Measurements from ENCODE around the gene SYDE2.

SYDE2 gene

DNA sequence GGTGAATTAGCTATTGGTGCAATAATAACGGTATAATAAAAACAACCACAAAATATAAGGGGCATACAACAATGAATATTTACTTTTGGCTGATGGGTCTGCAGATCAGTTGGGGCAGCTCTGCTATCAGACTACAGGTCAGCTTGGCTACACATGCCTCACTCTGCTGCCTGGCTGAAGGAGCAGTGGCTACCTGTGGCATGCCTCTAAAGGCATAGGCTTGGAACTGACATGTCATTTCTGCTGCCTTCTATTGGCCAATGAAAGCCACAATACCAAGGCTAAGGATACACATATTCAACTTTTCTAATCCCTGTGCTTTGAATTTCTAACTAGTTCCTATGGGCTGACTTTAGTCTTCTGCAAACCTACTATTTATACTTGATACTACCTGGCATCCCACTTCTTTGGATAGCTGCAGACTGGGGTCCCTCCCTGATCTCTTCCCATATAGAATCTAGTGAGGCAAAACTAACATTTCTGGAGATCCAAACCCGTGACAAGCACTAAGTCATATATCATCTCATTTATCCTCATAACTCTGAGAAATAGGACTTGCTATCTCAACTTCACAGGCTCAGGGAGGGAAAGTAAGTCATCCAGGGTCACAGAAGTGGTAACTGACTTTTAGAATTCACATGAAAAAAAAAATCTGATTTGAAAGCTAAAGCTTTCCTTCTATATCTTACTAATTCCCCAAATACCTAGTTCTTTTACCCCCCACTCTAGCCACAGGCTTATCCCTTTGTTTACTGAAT is 19.2 kb upstream of the SYDE2 start:
- Histone ChIP-seq H3K9me3 (ENCODE audit: severe bottlenecking) (no peaks in the 10 kb centered on the region), H3K36me3 (no peaks in the 10 kb centered on the region), H3K27me3 (ENCODE audit: insufficient read depth, low read depth, severe bottlenecking) (no peaks in the 10 kb centered on the region), H3K4me3 (ENCODE audit: low read depth, low read length) (no peak overlapping the region), H3K27ac (no peak overlapping the region)
- no peak for DNase-seq
- TF ChIP-seq, protein P1, sequence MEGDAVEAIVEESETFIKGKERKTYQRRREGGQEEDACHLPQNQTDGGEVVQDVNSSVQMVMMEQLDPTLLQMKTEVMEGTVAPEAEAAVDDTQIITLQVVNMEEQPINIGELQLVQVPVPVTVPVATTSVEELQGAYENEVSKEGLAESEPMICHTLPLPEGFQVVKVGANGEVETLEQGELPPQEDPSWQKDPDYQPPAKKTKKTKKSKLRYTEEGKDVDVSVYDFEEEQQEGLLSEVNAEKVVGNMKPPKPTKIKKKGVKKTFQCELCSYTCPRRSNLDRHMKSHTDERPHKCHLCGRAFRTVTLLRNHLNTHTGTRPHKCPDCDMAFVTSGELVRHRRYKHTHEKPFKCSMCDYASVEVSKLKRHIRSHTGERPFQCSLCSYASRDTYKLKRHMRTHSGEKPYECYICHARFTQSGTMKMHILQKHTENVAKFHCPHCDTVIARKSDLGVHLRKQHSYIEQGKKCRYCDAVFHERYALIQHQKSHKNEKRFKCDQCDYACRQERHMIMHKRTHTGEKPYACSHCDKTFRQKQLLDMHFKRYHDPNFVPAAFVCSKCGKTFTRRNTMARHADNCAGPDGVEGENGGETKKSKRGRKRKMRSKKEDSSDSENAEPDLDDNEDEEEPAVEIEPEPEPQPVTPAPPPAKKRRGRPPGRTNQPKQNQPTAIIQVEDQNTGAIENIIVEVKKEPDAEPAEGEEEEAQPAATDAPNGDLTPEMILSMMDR (IDR thresholded peaks at IDR 0.05; ENCODE audit: low read depth, low read length): no peak

DNA sequence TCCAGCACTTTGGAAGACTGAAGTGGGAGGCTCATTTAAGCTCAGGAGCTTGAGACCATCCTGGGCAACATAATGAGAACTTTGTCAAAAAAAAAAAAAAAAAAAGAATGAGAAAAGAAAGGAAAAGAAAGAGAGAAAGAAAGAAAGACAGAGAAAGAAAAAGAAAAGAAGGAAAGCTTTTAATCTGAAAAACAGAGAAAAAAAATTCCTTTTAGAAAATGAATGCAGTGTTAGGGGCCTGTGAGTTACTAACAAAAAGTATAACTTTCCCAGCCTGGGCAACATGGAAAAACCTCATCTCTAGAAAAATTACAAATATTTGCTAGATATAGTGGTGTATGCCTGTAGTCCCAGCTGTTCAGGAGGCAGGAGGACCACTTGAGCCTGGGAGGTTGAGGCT is 15.9 kb upstream of the SYDE2 start:
- TF ChIP-seq, protein P1 (IDR thresholded peaks at IDR 0.05; ENCODE audit: low read depth, low read length): no peak

DNA sequence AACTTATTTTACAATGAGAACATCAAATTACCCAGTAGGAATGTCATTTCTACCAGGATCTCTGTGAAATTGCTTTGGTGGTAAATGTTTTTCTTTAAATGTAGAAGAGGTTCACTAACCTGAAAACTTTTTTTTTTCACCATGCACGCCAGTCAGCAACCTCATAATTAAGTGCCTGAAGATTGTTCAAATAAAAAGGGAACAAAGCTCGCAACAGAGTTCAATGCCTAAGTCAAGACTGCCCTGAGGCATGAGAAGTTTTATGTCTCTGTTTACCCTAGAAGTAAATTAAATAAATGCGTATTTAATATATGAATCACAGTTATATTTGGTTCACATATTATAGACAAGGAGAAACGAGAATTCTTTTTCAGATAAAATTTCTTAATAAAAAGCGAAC is 13.8 kb upstream of the SYDE2 start:
- Histone ChIP-seq H3K9me3 (ENCODE audit: severe bottlenecking) (no peaks in the 10 kb centered on the region), H3K27me3 (ENCODE audit: insufficient read depth, low read depth, severe bottlenecking) (no peaks in the 10 kb centered on the region), H3K36me3 (no peaks in the 10 kb centered on the region), H3K4me3 (ENCODE audit: low read depth, low read length) (no peak overlapping the region), H3K27ac (no peak overlapping the region)
- TF ChIP-seq, protein P1 (IDR thresholded peaks at IDR 0.05; ENCODE audit: low read depth, low read length): no peak
- DNase-seq: no peak

More for the DNA sequence above, 15.9 kb upstream of the SYDE2 start:
- no peaks in the 10 kb centered on the region for H3K36me3 ChIP-seq
- H3K27ac ChIP-seq: no peak overlapping the region
- H3K9me3 ChIP-seq (ENCODE audit: severe bottlenecking): no peaks in the 10 kb centered on the region
- H3K4me3 ChIP-seq (ENCODE audit: low read depth, low read length): no peak overlapping the region
- H3K27me3 ChIP-seq (ENCODE audit: insufficient read depth, low read depth, severe bottlenecking): no peaks in the 10 kb centered on the region
- DNase-seq: no peak

DNA sequence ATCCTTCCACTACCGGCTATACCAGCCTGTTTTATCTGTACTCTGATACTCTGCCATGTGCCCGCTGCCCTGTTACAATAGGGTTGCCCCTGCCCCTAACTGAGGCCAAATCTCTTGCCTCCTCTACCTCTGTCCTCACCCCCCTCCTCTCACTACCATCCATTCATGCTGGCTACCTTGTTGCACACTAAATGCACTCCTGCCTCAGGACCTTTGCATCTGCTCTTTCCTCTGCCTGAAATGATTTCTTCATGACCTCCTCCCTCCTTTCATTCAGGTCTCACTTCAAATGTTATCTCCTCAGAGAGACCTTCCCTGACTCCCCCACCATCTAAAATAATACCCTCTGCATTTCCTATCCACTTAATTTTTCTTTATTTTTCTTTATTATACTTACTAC is 7.7 kb upstream of the SYDE2 start:
- no peak for DNase-seq
- Histone ChIP-seq H3K27me3 (ENCODE audit: insufficient read depth, low read depth, severe bottlenecking) (no peaks in the 10 kb centered on the region), H3K4me3 (ENCODE audit: low read depth, low read length) (no peak overlapping the region), H3K36me3 (no peaks in the 10 kb centered on the region), H3K27ac (no peak overlapping the region), H3K9me3 (ENCODE audit: severe bottlenecking) (no peaks in the 10 kb centered on the region)
- TF ChIP-seq, protein P1 (IDR thresholded peaks at IDR 0.05; ENCODE audit: low read depth, low read length): no peak

DNA sequence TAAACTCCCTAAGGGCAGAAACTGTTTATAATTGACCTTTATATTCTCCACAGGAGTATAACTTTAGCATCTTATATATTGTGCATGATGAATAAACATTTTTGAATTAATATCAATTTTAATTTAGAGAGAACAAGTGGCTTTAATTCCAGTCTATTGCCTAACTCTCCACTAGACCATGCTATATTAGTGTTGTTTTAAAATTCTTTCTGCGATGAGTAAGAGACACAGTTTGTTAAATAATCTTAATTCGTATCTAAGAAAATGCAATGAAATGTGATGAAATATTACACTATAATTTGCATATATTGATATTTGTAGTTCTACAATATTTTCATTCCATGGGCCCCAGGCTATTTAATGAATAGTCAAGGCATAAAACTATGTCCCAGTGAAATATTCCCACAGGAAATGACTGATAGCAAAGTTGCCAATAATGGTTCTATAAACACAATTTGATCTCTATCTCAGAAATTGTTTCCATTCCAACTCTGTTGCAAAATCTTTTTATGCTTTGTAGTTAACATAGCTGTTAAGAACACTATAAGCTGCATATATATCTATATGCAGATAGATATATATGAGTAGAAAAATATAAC is 2.9 kb upstream of the SYDE2 start:
- H3K9me3 ChIP-seq (ENCODE audit: severe bottlenecking): no peaks in the 10 kb centered on the region
- no peaks in the 10 kb centered on the region for H3K36me3 ChIP-seq
- TF ChIP-seq, protein P1 (IDR thresholded peaks at IDR 0.05; ENCODE audit: low read depth, low read length): no peak
- no peak overlapping the region for H3K4me3 ChIP-seq (ENCODE audit: low read depth, low read length)
- H3K27me3 ChIP-seq (ENCODE audit: insufficient read depth, low read depth, severe bottlenecking): no peaks in the 10 kb centered on the region
- DNase-seq: no peak
- no peak overlapping the region for H3K27ac ChIP-seq
